WI38 (cell line): ENCODE measurements around the gene GCM1.

Experiments used
- H3K4me3 ChIP-seq: 2 replicates; pipeline ENCODE4 v1.5.1; 2011; ENCODE audit warnings: low read depth, mild to moderate bottlenecking, control low read depth, low read length
- TF ChIP-seq, protein P1 (sequence below): IDR thresholded peaks from 2 replicates; pipeline ENCODE4 v1.5.1; 2012; ENCODE audit warnings: low read depth, mild to moderate bottlenecking, control low read depth, low read length

The GCM1 gene

DNA sequence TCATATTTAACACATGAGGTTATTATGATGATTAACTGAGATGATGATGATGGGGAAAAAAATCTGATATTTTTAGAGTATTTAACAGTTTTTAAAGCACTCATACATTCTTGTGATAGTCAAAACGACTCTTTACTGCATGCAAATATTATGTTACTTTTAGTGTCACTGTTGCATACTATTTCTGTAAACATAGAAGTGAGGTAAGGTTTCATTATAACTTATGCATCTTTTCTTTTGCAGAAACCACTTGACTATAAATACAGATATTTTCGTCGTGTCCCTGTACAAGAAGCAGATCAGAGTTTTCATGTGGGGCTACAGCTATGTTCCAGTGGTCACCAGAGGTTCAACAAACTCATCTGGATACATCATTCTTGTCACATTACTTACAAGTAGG lies 53.4 kb downstream of the GCM1 start:
- TF ChIP-seq, protein P1, sequence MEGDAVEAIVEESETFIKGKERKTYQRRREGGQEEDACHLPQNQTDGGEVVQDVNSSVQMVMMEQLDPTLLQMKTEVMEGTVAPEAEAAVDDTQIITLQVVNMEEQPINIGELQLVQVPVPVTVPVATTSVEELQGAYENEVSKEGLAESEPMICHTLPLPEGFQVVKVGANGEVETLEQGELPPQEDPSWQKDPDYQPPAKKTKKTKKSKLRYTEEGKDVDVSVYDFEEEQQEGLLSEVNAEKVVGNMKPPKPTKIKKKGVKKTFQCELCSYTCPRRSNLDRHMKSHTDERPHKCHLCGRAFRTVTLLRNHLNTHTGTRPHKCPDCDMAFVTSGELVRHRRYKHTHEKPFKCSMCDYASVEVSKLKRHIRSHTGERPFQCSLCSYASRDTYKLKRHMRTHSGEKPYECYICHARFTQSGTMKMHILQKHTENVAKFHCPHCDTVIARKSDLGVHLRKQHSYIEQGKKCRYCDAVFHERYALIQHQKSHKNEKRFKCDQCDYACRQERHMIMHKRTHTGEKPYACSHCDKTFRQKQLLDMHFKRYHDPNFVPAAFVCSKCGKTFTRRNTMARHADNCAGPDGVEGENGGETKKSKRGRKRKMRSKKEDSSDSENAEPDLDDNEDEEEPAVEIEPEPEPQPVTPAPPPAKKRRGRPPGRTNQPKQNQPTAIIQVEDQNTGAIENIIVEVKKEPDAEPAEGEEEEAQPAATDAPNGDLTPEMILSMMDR, result no peak

DNA sequence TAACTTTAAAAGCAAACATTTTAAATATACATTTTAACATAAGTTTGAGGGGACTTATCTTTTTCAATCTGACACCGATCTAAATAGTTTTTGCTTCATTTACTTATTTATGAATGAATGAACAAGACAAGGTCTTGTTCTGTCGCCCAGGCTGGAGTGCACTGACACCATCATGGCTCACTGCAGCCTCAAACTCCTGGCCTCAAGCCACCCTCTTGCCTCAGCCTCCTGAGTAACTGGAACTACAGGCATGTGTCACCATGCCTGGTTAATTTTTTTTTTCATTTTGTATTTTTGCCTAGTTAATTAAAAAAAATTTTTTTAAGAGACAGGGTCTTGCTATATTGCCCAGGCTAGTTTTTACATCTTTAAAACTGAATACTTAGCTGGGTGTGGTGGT lies 58.1 kb downstream of the GCM1 start:
- no peak overlapping the region for H3K4me3 ChIP-seq
- TF ChIP-seq, protein P1, result no peak

More for the DNA sequence above, 53.4 kb downstream of the GCM1 start:
- no peak overlapping the region for H3K4me3 ChIP-seq

DNA sequence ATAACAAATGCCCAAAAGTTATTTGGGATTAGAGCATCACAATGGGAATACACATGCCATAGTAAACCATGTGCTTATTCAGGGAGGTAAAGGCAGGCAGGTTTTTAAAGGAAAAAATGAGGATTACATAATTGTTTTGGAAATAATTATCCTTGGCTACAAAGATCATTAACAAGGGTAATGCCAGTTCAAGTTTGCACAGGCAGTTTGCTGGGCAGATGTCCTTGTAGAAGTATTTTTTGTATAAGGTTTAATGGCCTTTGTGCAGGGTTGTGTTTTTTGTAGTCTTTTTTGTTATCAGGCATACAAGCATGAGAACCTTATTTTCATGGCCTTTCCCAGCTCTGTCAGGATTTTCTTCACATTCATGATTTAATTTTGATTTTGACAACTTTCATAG lies 58.7 kb downstream of the GCM1 start:
- H3K4me3 ChIP-seq, result no peak overlapping the region
- TF ChIP-seq, protein P1, result no peak

DNA sequence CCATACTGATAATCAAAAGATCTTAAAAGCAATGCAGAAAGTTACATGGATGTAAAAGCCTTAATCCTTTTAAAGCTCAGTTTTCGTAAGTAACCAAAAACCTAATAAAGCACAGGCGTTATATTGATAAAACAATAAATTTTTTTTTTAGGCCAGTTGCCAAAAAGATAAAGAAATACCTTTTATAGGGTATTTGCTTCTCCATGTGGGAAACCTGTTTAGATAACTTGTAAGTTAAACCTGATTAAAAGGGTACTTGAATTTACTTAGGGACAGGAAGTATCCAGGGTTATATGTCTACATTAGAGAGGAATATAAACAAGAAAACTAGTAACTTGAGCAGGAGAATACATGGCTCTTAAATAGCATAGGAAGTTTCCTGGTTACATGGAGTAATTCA lies 62.3 kb downstream of the GCM1 start:
- TF ChIP-seq, protein P1, result no peak
- H3K4me3 ChIP-seq, result no peak overlapping the region

DNA sequence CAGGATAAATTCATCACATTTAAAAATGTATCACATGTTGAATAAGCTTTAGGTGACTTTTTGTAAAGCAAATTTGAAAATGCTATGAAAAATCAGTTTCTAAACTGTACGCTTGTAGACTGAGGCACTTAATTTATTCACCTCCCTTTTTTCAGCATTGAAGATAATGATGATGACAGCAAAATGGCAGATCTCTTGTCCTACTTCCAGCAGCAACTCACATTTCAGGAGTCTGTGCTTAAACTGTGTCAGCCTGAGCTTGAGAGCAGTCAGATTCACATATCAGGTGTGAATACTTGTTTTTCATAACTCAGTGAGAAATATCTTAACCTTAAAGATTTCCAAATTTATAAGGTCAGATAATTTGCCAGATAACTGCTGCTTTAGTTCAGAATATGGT lies 67.8 kb downstream of the GCM1 start:
- H3K4me3 ChIP-seq, result no peak overlapping the region
- TF ChIP-seq, protein P1, result no peak
